AG08395 (cell line): ENCODE results near the gene BNIPL.
A peak's percentile ranks its signal among the peaks of the same experiment; 100 is the strongest.

Experiments used
- DNase-seq: peaks from one replicate; pipeline ENCODE4 v3.0.0; 2012; ENCODE audit warnings: mixed read lengths, low spot score

Gene BNIPL

GRCh38 chr1:151036356-151036755 lies at the start of gene BNIPL:
Gene BNIPL, plus strand, starts transcription at chr1:151036586. Its CDS starts 140 bp downstream, at chr1:151036726.
- no peak for DNase-seq

- DNase-seq = no peak
Observed at GRCh38 chr1:150987924-150988323, 48.5 kb upstream of the BNIPL start.

- DNase-seq = no peak
Observed at GRCh38 chr1:150992626-150993025, 43.8 kb upstream of the BNIPL start.

DNA sequence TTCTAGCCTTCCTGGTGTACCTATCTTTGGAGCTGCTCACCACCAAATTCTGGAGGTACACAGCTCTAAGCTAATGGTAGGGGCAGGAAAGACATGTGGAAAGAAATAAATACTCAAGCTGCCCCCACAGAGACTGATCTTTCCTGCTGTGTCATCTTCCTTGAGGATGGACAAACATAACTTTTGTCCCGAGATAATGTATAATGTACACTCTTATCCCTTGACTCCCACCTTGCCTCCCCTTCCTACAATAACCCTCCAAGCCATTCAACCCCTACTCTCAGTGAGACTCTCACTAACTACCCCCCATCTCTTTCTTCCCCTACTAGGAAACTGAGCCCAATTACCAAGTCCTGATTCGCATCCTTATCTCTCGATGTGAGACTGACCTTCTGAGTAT lies 42.1 kb upstream of the BNIPL start:
- no peak for DNase-seq

DNA sequence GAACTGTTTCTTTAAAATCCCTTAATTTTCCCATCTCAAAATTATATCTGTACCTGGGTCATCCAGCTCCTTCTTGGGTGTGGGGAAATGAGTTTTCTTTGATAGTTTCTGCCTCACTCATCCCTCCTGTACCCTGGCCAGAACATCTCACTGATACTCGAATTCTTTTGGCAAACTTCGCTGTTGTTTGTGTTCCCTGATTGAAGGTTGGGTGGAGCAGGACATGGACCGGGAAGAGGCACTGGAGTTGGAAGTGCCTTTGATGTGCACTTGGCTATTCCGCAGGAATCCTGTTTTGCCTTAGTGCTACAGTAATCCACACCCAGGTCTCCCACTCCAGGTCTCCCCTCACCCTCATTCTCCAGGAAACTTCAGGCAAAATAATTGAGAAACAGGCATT lies 40.9 kb upstream of the BNIPL start:
- no peak for DNase-seq

DNA sequence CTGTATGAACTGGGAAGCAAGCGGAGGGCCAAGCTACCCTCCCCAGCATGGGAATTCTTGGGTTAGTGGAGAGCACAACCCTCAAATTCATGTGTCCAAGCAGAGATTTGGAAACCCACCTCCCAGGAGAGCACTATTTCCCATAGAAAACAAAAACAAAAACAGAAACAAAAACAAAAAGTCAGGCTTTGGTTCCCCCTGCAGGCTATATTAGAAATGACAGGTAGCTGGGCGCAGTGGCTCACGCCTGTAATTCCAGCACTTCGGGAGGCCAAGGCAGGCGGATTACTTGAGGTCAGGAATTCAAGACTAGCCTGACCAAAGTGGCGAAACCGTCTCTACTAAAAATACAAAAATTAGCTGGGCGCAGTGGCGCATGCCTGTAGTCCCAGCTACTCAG lies 40.5 kb upstream of the BNIPL start:
- DNase-seq = peak; percentile 34

- DNase-seq = no peak
Observed at GRCh38 chr1:150997126-150997872, 39.1 kb upstream of the BNIPL start.

- DNase-seq = no peak
Observed at GRCh38 chr1:150997949-150998348, 38.4 kb upstream of the BNIPL start.

GRCh38 chr1:150999051-150999674 lies 37.2 kb upstream of the BNIPL start:
- DNase-seq = no peak

- no peak for DNase-seq
Observed at GRCh38 chr1:150999926-151000325, 36.5 kb upstream of the BNIPL start.

GRCh38 chr1:151000408-151000807 lies 36.0 kb upstream of the BNIPL start:
- no peak for DNase-seq

DNA sequence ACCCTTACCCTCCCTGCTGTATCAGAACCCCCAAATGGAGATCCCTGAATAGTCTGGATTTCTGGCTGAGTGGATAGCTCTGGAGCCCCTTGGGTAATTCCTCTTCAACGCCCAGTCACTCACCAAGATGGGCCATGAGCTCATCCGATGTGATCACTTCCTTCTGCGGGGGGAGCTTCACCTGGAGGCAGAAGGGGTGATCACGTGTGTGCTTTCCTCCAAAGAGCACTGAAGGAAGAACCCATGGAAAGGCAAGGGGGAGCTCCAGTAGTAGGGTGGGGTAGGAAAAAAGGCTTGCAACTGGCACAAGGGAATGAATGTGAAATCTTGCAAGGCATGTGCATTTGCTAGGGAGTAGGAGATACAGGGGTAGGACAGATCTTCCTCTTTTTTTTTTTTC lies 34.8 kb upstream of the BNIPL start:
- no peak for DNase-seq

GRCh38 chr1:151002051-151002450 lies 34.3 kb upstream of the BNIPL start:
- no peak for DNase-seq

DNA sequence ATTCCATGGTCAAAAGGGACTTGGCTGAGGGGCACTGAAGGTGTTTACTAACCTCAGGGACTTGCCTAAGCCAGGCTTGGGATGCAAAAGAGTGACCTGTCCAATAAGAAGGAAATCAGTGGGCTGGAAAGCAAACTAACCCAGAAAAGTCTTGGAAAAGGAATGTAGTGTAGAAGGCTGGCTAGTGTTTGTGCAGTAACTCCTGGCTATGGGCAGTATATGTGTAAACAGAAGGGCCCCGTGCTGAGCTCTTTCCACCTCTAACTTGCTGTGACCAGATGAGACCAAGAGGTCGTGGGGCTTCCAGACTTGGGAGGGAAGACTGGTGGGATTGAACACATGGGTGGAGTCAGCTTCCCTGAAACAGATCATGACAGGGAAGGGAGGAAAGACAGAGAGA lies 33.8 kb upstream of the BNIPL start:
- no peak for DNase-seq

GRCh38 chr1:151003180-151003579 lies 33.2 kb upstream of the BNIPL start:
- no peak for DNase-seq

DNA sequence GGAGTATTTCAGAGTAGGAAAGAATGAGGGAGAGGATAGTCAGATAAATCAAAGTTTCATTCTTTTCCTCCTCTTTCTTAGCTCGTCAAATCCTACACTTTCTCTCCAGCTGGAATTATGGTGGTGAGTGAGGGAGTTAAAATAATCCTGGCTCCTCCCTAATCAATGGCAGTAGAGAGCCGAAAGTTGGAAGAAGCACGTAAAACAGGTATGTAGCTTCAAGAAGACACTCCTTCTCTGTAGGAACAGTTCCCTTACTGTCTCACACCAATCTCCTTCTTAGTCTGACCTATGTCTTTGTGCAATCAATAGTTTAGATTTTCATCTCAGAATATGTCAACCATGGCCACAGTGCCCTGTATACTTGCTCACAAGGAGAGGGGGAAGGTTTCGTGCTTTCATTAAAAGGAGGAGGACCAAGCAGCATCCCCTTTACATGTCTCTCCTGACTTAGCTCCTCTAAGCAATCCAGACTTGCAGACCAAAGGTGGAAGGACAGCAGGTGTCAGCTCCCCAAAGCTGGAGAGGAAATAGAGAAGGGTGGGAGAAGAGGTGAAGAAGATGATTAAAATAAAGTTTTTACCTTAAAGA lies 30.6 kb upstream of the BNIPL start:
- no peak for DNase-seq

GRCh38 chr1:151006327-151007052 lies 29.9 kb upstream of the BNIPL start, which contains the start of gene MINDY1:
Gene MINDY1, minus strand, starts transcription at chr1:151006902. Its CDS starts 4,285 bp downstream, at chr1:151002617.
- peak; percentile 91 for DNase-seq

- no peak for DNase-seq
Observed at GRCh38 chr1:151007853-151008243, 28.5 kb upstream of the BNIPL start.

GRCh38 chr1:151008244-151009205 lies 27.9 kb upstream of the BNIPL start, which contains the start of gene PRUNE1:
Gene PRUNE1, plus strand, starts transcription at chr1:151008449. Its CDS starts 184 bp downstream, at chr1:151008633.
- peak; percentile 99 for DNase-seq

GRCh38 chr1:151009206-151009587 lies 27.2 kb upstream of the BNIPL start:
- DNase-seq = peak; percentile 33

DNA sequence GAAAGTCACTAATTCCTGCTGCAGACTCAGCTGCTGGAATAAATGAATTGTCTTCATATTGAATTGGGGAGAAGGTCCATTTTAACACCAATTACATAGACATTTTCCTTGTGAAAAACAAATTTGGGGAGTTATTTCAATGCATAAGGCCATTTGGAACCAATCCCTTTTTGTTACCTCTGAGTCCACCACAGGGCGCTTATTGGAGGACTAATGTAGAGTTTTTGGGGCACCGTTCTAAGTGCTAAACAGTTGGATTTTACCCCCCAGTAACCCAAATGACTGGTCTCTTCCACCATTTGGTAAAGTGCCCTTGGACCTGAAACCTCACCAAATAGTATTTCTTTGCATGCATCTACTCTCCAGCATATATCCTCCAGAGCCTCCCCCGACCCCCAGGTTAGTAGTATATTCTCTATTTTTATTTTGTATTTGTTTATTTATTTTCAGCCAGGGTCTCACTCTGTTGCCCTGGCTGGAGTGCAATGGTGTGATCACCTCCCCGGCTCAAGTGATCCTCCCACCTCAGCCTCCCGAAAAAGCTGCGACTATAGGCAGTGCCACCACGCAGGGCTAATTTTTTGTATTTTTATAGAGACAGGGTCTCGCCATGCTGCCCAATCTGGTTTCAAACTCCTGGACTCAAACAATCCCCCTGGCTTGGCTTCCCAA lies 26.6 kb upstream of the BNIPL start:
- DNase-seq = no peak
